ENCODE data around the gene STK32B.

STK32B gene

DNA sequence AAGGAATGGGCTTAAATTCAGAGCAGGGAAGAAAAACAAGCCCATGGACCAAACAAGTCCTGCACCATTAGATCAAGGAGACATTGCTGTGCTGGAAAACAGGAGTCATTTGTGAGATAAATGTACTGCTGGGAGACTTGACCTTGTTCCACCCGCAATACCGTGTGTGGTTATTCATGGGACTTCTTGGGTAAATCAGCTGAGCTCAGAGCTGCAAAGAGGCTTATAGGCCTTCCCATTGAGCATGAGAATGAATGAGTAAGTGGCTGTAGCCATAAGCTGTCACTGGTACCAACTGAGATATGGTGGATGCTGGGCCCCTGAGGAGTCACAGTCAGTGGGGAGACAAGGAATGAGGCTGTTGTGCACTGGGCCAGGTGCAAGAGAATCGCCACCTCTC is 29.7 kb upstream of the STK32B start:
- TF ChIP-seq GATA3 (IDR thresholded peaks at IDR 0.05; ENCODE audit: low read depth, low read length) (no peak), GATA2 (IDR thresholded peaks at IDR 0.05; ENCODE audit: low read depth, low read length) (no peak)

GRCh38 chr4:5024673-5025072 is 26.6 kb upstream of the STK32B start:
- no peak for TF ChIP-seq GATA3 (IDR thresholded peaks at IDR 0.05; ENCODE audit: low read depth, low read length)
- no peak for TF ChIP-seq GATA2 (IDR thresholded peaks at IDR 0.05; ENCODE audit: low read depth, low read length)

DNA sequence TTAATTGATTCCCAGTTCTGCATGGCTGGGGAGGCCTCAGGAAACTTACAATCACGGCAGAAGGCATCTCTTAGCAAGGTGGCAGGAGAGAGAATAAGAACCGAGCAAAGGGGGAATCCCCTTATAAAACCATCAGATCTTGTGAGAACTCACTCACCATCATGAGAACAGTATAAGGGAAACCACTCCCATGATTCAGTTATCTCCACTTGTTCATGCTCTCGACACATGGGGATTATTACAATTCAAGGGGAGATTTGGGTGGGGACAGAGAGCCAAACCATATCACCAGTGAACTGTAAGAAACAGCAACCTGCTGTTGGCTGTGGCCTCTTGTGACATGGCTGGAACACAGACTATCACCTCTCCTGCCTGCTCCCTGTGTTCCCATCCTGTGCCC is 24.9 kb upstream of the STK32B start:
- no peak for TF ChIP-seq GATA2 (IDR thresholded peaks at IDR 0.05; ENCODE audit: low read depth, low read length)
- TF ChIP-seq GATA3 (IDR thresholded peaks at IDR 0.05; ENCODE audit: low read depth, low read length) = no peak

GRCh38 chr4:5027346-5027745 is 23.9 kb upstream of the STK32B start:
- TF ChIP-seq GATA3 (IDR thresholded peaks at IDR 0.05; ENCODE audit: low read depth, low read length) = no peak
- TF ChIP-seq GATA2 (IDR thresholded peaks at IDR 0.05; ENCODE audit: low read depth, low read length) = no peak

GRCh38 chr4:5028480-5028879 is 22.8 kb upstream of the STK32B start:
- TF ChIP-seq GATA2 (IDR thresholded peaks at IDR 0.05; ENCODE audit: low read depth, low read length) = no peak
- TF ChIP-seq GATA3 (IDR thresholded peaks at IDR 0.05; ENCODE audit: low read depth, low read length) = no peak

DNA sequence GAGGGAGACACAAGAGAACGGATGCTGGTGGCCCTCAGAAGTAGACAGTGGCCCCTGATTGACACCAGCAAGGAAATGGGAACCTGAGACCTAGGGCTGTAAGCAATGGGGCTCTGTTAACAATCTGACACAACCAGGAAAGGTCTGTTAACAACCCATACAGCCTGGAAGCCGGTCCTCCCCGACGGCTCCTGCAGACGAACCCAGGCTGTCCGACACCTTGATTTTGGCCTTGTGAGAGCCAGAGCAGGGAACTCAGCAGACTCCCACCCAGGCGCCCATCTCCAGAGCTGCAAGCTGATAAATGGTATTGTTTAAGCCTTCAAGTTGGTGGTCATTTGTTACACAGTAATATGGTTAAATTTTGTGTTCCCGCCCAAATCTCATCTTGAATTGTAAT is 21.8 kb upstream of the STK32B start:
- no peak for TF ChIP-seq GATA2 (IDR thresholded peaks at IDR 0.05; ENCODE audit: low read depth, low read length)
- TF ChIP-seq GATA3 (IDR thresholded peaks at IDR 0.05; ENCODE audit: low read depth, low read length) = no peak

DNA sequence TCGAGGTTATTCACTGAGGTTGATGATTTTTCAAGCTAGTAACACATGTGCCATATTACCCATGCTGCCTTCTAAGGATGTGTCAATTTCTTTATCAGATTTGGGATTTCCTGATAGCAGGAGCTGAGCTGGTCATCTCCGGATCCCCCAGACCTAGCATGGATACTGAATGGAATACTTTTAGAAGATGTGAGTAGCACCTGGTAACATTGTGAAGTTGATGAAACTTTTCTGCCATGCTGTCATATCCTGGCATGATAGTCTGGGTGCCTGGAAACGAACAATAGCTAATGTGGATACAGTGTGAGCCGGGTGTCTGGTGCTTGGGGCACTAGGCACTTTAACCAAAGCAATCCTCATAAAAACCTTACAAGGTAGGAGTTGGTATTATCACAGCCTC is 21.1 kb upstream of the STK32B start:
- TF ChIP-seq GATA2 (IDR thresholded peaks at IDR 0.05; ENCODE audit: low read depth, low read length) (no peak), GATA3 (IDR thresholded peaks at IDR 0.05; ENCODE audit: low read depth, low read length) (no peak)

DNA sequence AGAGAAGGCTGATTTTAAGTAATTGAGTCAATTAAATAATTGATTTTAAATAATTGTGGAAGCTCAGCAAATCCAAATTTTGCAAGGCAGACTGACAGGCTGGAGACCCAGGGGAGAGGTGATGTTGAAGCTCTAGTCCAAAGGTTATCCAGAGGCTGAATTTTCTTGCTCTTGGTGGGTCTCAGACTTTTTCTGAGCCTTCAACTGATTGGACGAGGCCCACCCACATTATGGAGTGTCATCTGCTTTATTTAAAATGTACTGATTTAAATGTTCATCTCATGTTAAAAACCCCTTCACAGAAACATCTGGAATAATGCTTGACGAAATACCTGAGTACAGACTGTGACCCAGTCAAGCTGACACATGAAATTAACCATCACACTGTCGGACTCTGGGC is 20.4 kb upstream of the STK32B start:
- TF ChIP-seq GATA3 (IDR thresholded peaks at IDR 0.05; ENCODE audit: low read depth, low read length) (no peak), GATA2 (IDR thresholded peaks at IDR 0.05; ENCODE audit: low read depth, low read length) (no peak)

GRCh38 chr4:5032813-5033212 is 18.5 kb upstream of the STK32B start:
- TF ChIP-seq GATA2 (IDR thresholded peaks at IDR 0.05; ENCODE audit: low read depth, low read length) (no peak; the same call in 1 of the 2 replicates), GATA3 (IDR thresholded peaks at IDR 0.05; ENCODE audit: low read depth, low read length) (no peak)

GRCh38 chr4:5033281-5033841 is 17.9 kb upstream of the STK32B start:
- no peak for TF ChIP-seq GATA3 (IDR thresholded peaks at IDR 0.05; ENCODE audit: low read depth, low read length)
- no peak for TF ChIP-seq GATA2 (IDR thresholded peaks at IDR 0.05; ENCODE audit: low read depth, low read length)

DNA sequence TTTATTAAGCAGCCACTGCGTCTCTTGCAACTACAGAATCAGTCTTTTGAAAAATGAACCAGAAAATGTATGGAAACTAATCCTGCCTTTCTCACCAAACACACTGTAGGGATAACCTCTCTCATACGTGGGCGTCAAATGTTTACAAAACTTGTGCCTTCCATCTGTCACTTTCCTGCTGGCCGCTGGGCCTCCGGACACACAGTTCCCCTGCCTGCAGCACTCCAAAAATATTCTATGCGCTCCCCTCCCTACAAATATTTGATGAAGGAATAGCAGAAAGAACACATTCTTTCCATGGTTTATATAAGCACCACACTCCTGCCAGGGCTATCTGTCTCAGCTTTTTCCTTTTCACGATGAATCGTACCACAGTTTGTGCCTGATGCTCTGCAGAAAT is 17.1 kb upstream of the STK32B start:
- no peak for TF ChIP-seq GATA2 (IDR thresholded peaks at IDR 0.05; ENCODE audit: low read depth, low read length)
- TF ChIP-seq GATA3 (IDR thresholded peaks at IDR 0.05; ENCODE audit: low read depth, low read length) = no peak

DNA sequence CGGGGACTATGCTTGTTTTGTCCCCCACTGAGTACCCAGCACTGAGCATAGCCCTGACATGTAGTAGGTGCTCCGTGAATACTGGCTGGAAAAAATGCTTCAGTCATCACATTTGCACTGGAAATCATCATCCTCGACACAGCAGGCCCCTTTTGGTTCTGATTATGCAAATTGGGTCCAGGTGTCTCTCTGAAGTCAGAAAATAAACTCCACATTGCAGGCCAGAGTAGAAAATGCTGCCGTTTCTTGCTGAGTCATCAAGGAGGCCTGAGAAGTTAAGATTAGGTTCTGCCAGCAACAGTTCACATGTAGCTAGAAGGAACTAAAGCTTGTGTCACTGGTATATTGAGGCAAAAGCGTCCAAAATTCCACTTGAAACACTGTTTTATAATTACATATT is 15.0 kb upstream of the STK32B start:
- TF ChIP-seq GATA3 (IDR thresholded peaks at IDR 0.05; ENCODE audit: low read depth, low read length) = no peak
- no peak for TF ChIP-seq GATA2 (IDR thresholded peaks at IDR 0.05; ENCODE audit: low read depth, low read length)

DNA sequence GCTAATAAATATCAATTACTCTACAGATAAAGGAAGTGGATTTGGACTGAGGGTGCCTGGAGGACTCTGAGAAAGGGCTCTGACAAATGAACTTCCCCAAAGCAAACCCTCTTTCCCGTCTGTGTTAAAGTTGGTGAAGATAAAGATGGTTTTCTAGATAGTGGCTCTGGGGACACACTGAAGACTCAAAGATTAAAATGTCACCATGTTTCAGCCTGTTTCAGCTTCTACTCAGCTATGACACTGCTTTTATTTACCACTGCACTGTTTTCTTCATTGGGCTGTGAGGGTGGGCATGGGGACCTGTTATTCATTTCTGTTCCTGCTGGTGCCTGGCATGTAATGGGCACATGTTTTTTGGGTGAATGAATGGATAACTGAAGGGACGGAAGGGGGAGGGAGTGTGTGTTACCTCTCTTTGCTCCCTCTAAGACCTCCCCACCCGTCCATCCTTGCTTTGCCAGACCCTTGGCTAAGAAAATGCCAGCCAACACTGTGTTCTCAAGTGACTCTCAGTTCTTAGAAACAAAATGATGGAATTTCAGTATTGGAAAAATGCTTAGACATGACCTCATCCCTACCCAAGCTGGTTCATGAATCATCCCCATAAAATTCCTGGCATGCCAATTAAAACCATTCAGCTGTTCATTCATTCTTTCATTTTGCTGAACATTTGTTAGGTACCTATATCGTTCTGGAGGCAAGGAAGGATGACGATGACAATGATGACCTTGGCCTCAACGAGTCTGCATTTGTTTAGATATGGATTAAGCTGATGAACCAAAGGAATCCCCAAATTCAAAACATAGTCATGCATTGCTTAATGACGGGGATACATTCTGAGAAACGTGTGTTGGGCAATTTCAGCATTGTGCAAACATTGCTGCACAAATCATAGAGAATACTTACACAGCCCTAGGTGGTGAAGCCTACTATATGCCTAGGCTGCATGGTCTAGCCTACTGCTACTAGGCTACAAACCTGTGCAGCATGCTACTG is 13.4 kb upstream of the STK32B start:
- TF ChIP-seq GATA2 (IDR thresholded peaks at IDR 0.05; ENCODE audit: low read depth, low read length) (no peak), GATA3 (IDR thresholded peaks at IDR 0.05; ENCODE audit: low read depth, low read length) (no peak)

- TF ChIP-seq GATA2 (IDR thresholded peaks at IDR 0.05; ENCODE audit: low read depth, low read length) (no peak), GATA3 (IDR thresholded peaks at IDR 0.05; ENCODE audit: low read depth, low read length) (no peak)
Observed at GRCh38 chr4:5039800-5040199, 11.5 kb upstream of the STK32B start.

All from SH-SY5Y (cell line).